GM18870 (cell line): ENCODE measurements around the gene ARHGEF7.

ENCODE experiments used
- ATAC-seq: cut with Tn5 transposase; IDR thresholded peaks from one replicate; pipeline ENCODE4 v1.9.1; 2021; ENCODE audit warnings: moderate library complexity; ENCODE audit not compliant: unreplicated experiment

The ARHGEF7 gene

DNA sequence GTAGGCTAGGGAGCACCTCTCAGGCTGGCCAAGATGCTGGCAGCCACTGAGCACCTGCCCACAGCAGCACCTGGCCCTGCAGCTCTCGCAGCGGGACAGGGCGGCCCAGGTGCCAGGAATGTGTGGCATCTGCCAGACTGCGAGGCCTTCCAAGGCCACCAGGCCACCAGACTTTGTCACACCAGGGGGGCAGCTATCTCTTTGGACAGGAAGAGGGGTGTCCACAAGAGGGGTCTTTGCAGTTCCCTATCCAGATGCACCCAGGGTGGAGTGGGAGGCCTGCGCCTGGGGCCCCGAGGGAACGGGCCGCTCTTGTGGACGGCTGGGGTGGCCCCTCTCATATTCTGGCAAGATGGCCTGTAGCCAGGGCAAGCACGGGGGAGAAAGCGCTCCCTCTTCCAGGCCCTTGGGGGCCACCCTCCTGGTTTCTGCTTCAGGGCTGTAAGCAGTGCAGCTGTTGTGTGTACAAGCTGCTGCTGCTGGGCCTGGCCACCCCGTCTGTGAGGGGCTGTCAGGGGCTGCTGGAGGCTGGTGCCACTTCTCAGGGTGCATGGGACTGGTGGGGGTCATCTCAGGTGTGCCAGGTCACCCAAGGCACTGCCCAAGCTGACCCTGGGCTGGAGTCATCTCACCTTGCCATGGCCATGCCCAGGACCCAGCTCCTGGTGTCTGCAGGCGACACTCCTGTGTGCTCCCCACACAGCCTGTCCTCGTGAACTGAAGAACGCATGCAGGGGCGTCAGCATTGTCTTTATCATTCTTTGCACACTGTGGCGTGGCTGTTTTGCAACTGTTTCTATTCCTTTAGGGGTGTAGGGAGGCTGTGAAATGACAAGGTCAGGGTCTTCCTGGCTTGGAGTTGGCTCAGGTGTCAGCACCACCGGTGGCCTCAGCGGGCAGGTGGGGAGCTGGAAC lies 207.1 kb downstream of the ARHGEF7 start:
- no peak for ATAC-seq

DNA sequence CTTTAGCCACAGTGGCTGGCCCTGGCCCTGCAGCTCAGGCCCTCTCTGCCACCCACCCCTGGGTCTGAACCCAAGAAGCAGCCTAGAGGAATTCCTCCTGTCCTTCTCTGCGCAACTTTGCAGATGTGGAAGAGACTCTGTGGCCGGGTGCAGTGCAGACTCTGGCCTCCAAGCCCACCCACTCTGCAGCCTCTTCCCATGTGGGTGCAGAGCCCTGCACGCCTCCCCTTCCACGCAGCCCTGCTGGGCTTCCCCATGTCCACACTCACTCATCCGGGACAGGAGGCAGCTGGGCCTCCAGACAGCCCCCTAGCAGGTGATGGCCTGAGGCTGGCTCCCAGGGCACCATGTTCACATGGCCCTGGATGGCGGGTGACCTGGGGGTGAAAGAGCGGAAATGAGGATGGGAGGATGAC lies 207.8 kb downstream of the ARHGEF7 start:
- ATAC-seq = no peak

DNA sequence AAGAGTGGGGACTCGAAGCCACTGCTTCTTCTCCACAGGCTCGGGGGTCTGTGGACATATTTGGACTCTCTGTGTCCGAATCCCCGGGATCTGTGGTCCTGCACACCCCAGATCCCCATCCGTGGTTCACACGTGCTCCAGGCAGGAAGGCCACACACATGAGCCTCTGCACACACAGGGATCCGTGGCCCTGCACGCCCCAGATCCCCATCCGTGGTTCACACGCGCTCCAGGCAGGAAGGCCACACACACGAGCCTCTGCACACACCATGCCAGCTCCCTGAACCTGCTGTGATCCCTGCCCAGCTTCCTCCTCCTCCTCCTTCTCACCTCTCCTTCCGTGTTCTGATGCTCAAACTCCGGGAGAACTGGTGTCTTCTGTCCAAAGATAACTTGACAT lies 208.4 kb downstream of the ARHGEF7 start:
- ATAC-seq = no peak

DNA sequence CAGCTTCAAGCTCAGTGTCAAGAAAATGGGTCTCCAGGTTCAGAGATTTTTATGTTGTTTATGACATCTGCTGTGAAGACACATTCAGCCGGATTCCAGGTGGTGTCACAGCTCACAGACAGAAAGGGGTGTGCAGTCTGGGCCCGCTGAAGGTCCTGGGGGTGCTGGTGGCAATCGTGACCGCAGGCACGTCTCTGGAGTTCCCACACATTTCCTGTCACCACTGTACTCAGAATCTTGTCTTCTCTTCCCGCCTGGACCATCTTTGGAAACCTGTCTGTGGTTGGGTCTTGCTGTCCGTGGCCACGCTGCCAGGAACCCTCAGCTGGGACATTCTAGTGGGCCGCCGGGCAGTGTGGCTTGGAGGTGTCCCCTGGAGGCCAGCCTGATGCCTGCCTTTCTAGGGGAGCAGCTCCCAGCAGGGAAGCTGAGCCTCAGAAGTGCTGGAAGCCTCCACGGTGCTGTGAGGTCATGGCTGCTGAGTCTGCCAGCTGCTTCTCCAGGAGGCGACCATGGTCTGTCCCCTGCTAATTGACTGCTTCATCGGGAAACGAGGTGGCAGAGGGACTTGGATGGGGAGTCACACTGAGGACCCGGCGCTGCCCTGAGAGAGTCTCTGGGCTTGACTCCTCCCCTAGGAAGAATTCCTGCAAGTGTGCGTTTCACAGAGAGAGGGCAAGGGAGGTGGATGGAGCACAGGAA lies 209.0 kb downstream of the ARHGEF7 start:
- no peak for ATAC-seq

DNA sequence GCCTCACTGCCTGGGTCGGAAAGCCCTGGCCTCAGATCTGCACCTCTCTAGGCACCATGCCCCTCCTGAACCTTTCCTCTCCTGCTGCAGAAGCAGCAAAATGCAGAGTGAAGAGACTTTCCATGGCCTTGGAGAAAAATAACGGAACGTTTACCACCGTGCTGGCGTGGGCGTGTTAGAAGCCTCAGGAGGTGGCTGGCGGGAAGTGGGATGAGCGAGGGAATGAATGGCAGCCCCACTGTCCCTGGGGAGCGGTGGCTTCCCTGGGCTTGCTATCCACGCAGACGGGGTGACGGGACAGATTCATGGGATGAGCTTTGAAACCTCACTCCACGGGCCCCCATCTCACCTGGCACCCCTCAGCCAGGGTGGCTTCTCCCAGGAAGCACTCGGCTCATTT lies 209.6 kb downstream of the ARHGEF7 start:
- no peak for ATAC-seq

DNA sequence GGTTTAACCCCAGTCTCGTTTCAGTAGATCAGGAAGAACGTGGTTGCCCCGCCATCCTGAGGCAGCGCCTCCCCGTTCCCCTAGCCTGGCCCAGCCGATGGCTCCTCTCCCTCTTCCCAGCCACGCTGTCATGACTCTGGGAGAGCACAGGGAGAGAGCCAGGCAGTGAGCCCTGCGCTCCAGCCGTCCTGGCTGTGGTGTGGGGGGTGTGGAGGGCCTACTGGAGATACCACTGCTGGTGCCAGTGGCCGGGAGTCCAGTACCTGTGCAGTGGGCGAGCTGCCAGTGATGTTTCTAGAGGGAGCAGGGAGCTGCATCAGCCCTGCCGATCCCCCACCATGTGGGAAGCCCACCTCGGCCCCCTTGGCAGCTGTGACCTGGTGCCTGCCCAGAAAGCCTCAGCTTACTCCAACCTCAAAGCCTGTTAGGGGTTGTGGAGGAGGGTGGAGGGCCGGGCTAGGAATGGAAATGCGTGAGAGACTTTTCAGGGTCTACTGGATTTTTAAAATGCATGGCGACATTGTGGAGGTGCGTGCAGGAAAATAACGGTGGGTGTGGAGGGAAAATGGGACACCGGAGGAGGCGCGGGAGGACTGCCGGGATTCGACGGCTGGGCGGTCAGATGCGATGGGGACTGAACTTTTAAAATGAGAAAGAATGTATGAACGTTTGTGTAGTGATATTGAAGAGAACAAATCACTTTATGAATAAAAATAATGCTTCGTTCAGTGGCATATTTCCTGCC lies 210.2 kb downstream of the ARHGEF7 start:
- ATAC-seq = no peak

DNA sequence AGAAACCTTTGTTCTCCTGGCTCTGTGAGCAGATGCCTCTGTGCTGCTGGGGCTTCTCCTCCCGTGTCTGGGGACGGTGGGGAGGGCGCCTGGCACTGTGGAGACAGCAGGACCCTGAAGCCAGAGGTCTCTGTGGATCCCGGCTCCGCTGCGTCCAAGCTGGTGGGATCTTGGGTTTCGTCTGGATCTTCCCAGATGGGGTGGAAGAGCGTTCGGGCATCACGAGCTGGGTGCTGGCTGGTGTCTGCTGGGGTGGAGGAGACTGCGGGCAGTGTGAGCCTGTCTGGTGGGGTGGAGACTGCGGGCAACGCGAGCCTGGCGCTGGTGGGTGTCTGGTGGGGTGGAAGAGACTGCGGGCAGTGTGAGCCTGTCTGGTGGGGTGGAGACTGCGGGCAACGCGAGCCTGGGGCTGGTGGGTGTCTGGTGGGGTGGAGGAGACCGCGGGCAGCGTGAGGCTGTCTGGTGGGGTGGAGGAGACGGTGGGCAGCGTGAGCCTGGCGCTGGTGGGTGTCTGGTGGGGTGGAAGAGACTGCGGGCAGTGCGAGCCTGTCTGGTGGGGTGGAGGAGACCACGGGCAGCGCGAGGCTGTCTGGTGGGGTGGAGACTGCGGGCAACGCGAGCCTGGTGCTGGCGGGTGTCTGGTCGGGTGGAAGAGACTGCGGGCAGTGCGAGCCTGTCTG lies 211.0 kb downstream of the ARHGEF7 start:
- no peak for ATAC-seq

DNA sequence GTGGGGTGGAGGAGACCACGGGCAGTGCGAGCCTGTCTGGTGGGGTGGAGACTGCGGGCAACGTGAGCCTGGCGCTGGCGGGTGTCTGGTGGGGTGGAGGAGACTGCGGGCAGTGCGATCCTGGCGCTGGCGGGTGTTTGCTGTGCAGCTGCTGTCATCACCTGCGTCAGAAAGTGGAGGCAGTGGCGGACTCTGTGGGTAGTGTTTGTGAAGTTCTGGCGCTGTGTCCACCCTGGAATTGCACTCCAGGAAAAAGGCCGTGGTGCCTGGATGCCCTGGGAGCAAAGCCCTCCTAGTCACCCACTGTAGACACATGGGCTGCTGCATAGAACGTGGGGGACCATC lies 211.5 kb downstream of the ARHGEF7 start:
- ATAC-seq = no peak

DNA sequence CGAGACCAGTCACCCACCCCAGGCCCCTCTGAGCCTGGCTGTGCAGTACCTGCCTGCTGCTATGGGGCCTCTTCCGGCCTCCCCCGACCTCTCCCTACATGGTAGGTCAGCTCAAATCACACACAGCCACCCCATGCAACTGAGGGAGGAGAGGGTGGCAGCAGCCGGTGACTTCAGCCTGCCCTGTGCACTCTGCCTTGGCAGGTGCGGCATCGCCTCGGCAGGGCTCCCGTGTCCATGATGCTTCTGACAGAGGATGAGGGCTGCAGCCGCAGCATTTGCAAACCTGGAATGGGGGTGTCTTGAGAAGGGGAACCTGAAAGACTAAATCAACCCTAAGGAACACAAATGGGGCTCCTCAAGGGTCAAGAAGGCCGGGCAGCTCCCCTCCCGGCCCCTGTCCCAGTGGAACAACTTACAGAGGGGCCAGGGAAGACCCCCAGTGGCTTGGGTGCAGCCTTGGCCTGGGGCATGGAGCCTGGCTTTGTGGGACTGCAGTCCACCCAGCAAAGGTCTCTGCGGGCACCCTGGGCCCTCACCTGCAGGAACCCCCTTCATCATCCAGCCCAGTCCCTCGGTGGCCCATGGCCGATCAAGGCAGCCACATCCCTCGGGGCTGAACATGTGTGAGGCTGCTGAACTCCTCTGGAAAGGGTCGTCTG lies 212.0 kb downstream of the ARHGEF7 start:
- no peak for ATAC-seq

DNA sequence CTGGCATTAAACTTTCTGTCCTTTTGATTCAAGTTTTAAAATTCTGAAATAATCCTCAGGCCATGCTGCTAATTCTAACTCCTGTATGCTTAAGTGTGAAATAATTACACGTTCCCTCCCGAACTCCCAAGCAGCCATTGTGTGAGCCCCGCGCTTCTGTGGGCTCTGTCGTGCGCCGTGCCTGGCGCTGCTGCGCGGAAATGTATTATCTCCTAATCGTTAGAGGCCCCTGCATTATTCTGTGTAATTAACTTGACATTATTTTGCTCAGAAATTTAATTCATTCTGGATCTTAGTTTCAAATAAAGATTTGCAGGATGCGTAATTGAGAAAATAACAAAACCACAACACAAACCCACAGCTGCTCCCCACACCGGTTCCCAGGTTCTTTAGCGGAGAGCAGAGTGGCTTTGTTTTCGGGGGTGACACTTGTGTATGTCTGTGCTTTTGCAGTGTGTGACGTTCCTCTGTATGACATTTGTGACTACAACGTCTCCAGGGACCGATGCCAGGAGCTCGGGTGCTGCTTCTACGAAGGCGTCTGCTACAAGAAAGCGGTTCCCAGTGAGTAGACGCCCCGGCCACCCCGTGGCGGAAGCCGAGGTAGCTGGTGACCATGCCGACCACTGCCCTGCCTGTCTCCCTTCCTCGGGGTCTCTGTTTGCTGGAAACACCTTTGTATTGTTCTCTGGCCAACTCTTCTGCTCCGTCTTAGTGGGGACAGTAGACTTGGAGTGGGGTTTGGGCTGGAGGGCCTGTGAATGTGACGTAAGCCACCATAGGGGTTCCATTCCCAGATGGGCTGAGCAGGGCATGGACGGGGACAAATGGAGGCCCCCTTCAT lies 212.8 kb downstream of the ARHGEF7 start:
- no peak for ATAC-seq

DNA sequence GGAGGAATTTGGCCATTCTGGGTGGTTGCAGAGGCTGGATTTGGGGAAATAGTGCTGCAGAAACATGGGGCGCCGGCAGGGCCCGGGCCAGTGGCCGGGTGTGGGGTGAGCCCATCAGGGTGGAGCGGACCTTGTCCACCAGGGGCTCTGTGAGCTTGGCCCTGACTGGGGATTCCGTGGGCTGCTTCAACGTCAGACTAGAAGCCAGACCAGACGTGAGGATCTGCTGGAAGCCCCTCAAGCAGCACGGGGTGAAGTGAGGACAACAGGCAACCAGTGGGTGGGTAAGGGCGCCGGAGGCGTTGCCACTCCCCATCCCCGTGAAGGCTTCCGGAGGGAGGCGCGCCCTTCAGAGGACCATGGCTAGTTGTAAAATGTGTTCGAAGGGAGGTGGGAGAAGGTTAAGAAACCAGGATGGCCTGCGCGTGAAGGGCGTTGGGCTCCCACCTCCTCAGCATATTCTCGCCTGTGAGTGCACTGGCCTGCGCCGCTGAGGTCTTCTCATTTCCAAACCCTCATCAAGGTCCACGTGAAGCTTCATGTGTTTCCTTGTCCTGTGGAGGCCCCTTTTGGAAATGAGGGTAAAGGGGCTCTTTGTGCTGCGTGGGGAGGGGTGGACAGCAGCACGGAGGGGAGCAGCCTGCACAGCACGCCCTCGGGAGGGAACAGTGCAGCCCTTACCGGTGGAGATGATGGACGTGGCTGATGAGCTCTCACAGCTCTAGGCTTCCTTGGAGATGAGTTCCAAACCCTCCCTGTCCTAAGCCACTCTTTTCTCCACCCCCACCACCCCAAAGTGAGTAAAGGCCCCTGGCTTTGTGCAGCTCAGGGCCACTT lies 213.7 kb downstream of the ARHGEF7 start:
- ATAC-seq = no peak

DNA sequence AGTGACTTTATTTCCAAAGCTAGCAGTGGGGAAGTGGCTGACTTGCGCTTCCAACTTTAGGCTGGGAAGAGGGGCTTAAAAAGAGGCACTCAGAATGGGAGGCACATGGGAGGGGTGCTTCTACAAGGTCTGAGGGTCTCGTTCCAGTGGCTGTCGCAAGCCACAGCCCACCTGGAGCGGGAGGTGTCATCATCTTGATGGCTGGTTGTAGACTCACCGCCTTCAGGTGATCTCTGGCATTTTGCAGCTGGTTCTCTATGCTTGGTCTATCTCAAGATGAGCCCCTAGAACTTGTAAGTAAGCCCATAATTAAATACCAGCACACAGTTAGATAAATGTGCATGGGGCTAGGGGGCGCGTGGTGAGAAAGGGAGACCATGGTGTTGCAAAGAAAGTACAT lies 214.5 kb downstream of the ARHGEF7 start:
- ATAC-seq = no peak

DNA sequence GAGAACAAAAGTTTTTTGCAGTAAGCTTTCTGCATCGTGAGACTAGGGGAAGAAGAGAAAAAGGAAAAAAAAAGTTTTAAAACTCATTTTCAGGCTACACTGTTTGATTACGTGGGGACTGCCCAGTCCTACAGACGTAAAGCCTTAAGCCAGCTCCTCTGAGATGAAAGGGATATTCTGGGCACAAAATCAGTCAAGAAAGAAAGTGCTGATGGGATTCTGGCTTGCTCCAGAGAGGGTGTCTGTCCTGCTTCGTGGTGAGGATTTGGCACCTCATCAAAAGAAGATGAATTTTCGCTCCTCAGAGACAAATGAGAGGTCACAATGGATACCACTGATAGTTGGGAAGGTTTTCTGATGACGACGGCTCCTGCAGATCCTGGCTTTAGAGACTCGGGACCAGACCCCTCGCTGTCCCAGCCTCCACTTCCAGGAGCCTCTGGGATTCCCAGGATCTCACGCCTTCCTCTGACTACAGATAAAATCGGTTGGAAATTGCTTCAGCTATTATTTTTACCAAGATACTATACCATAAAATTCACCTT lies 215.0 kb downstream of the ARHGEF7 start:
- no peak for ATAC-seq

DNA sequence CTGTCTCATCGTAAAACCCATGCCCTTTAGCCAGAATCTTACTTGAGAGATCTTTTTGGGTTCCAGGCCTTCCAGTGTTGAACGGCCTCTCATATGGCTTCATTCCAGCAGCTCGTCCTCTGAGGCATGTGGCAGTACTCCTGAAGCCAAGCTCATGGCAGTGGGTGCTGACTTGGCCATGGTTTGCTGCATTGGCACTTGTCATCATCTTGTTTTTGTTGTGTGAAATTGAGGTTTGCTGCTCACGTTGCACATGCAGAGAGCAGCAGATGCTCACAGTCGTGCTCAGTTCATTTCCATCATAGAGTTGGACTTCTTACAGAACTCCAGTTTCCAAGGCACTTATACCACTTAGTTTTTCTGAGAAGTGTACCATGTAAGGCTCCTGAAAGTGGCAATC lies 220.2 kb downstream of the ARHGEF7 start:
- no peak for ATAC-seq

DNA sequence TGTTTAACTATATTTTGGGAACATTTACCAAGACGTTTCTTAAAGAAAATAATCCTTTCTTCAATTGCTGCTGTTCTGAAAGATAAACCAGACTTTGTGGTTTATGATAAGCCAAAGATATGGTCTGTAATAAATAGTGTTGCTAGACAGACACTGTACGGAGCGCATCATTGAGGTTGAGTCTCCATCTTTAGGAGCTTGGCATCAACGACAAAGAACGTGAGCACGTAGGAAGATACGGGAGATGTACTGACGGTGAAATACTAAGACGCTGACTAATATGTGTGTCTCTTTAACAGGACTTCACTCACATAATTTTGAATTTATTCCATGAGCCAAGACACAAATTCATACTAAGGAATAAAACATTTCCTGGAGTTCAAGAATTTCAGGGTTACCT lies 221.6 kb downstream of the ARHGEF7 start:
- ATAC-seq = no peak

DNA sequence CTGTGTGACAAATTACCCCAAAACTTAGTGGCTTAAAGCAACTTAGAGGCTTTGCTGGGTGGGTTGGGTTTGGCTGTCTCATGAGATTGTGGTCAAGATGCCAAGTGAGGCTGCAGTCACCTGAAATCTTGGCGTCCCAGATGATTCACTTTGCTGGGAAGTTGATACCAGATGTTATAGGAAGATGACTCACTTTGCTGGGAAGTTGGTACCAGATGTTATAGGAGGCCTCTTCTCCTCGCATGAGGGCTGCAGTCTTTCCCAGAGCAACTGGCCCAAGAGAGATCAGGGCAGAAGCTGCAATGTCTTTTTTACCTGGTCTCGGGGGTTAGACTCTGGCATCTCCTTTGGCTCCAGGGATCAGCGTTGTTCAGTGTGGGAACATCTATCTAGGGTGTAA lies 222.1 kb downstream of the ARHGEF7 start:
- no peak for ATAC-seq

DNA sequence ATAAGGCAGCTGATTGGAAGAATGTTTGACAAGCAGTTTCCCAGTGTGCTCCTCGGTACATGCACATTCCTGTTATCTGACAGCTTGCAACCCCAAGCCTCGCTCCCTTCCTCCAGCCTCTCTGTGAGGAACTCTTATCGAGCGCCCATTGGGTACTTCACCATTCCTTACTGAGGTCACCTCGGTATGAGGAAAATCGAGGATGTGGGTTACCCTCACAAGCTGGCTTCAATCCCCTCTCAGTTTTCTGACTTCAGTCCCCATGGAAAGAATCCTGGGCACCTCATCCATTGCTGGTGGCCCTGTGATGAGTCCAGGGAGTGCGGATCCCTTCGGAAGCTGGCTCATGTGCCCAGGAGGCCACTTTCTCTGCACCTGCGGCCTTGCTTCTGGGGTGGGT lies 222.6 kb downstream of the ARHGEF7 start:
- no peak for ATAC-seq

DNA sequence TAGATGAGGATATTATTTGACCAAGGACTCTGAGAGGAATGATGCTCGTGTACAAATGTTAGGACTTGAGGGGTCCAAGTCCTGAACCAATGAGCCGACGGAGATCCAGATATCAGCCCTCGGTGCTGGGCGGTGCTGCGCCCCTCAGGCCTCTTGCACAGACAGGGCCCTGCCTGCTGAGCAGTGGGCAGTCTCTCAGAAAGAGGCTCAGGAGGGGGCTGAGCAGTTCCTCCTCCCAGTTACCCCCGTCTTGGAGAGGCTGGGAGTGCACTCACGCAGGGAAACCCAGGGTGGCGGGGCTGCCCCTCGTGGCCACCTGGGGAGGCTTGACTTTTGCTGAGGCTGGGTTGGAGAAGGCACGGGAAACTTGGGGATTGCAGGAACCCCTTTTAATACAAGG lies 223.7 kb downstream of the ARHGEF7 start:
- no peak for ATAC-seq
